GM10847 (cell line): ENCODE measurements around the gene CIITA.

Experiments
- POLR2A ChIP-seq: IDR thresholded peaks from 2 replicates; pipeline ENCODE4 v1.6.1; 2011; ENCODE audit not compliant: insufficient read length; ENCODE audit errors: extremely low read depth

Gene CIITA

GRCh38 chr16:10983159-10983558 lies 106.2 kb downstream of the CIITA start:
- no peak for TF ChIP-seq POLR2A

DNA sequence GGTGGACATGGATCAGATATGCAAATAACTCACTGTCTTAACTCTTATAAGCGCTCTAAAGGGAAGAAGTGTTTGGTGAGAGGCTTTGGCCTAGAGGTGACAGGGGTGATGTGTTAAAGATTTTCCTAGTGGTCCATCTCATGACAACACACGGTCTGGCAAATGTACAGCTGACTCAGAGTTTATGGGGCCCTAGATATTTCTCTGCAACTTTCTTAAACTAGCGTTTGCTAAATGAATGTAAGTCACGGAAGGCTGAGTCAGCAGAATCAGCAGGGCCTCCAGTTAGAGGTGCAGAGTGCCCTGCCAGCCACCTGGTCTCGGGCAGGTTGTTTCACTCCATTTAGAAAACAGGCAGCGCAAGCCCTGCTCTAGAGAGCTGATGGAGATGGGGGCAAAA lies 107.5 kb downstream of the CIITA start:
- no peak for TF ChIP-seq POLR2A
